Uterus (tissue), 4 donors: ENCODE data around the gene ECE2. TPM values are rescaled to one million over a fixed set of nuclear protein-coding genes. Genes with fewer than 3 reads are reported as not detected.

Experiments
- DNase-seq, 2 donors: peaks; one replicate each; pipeline ENCODE4 v3.0.0-alpha.2; 2019 to 2020
- H3K27ac ChIP-seq, 2 donors: fragments of 200-600 bp; sonication (generic); 1 replicate in 1 of 2; 2 replicates in 1 of 2; pipeline ENCODE4 v1.5.1; 2016 to 2018
- H3K27me3 ChIP-seq, 2 donors: fragments of 200-600 bp; sonication (generic); one replicate each; pipeline ENCODE4 v1.5.1; 2018 to 2019; ENCODE audit warnings: control low read depth in 1 of 2
- H3K36me3 ChIP-seq, 2 donors: fragments of 200-600 bp; sonication (generic); one replicate each; pipeline ENCODE4 v1.5.1; 2019; ENCODE audit warnings: control low read depth in 1 of 2
- H3K4me1 ChIP-seq, 2 donors: fragments of 200-600 bp; sonication (generic); one replicate each; pipeline ENCODE4 v1.5.1; 2018 to 2019; ENCODE audit warnings: control low read depth in 1 of 2
- H3K4me3 ChIP-seq, 2 donors: fragments of 200-600 bp; sonication (generic); 1 replicate in 1 of 2; 2 replicates in 1 of 2; pipeline ENCODE4 v1.5.1; 2018 to 2019; ENCODE audit warnings: mild to moderate bottlenecking in 1 of 2
- H3K9me3 ChIP-seq, 2 donors: fragments of 200-600 bp; sonication (generic); one replicate each; pipeline ENCODE4 v1.5.1; 2019; ENCODE audit warnings: control low read depth in 1 of 2
- CTCF ChIP-seq, 4 experiments: fragments of 200-600 bp in 2 of 4; fragments of 450-650 bp in 2 of 4; sonication (generic) in 2 of 4; IDR thresholded peaks; one replicate each; pipeline ENCODE4 v1.5.1; 2016 to 2019; ENCODE audit warnings: antibody characterized with exemption in 4 of 4, mild to moderate bottlenecking in 2 of 4, moderate library complexity in 1 of 4
- POLR2A ChIP-seq, 2 donors: fragments of 450-650 bp; IDR thresholded peaks; one replicate each; pipeline ENCODE4 v1.6.1; 2016; ENCODE audit warnings: antibody characterized with exemption in 2 of 2, mild to moderate bottlenecking in 1 of 2, moderate library complexity in 1 of 2
- intact Hi-C: fragments of 100-400 bp; cut with DNase I; formaldehyde crosslinking; loops from one replicate; pipeline ENCODE4 v1.15.1; 2023; ENCODE audit warnings: low total_unique reads
- total RNA-seq, 4 donors: library from RNA; depleted of rRNA in 3 of 4; stranded (reverse); fragments of >200 nt in 3 of 4; gene quantifications; one replicate each; pipeline versions ENCODE4 v1.1.0 to v1.2.4, GENCODE V29; 2014 to 2023
- donor health status: DM: yes; HTN: yes; CAD: no.

Gene ECE2
- total RNA-seq, 4 donors from 2014 or later: not detected

DNA sequence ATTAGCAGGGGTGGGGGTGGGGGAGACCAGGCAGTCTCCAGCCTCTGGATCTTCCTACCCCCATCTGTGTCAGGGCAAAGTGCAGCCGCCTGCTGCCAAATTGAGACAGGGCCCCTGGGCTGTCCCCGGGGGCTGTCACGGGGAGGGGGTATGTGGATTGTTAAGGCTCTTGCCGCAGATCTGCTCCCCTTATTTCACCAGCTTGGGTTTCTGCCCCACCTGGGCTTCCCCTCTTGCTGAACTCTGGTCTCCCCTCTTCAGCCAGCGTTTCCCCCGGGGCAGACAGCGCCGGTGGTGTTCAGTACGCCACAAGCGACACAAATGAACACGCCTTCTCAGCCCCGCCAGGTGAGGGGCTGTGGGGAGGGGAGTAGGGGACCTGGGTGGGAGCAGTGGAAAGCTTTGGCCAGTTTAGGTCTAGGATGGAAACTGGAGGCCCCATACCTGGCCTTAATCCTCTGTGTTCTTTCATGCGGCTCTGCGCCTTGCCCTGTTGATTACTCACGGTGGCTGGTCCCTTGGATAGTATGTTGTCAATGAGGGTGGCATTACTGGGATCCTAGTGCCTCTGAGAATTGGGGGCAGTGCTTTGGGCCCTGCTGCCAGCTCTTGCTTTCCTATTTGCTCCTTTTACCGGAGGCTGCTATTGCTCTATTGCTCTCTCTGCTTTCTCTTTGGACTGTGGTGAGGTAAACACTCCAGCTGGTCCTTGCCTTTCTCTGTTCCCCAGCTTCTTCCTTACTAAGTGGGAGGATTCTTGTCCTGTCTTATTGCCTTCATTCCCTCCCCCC lies 40.2 kb downstream of the ECE2 start:
- Histone ChIP-seq H3K4me1 (peaks cover 0 to 21% of the 10 kb centered on the region in 2 donors), H3K9me3 (no peaks in the 10 kb centered on the region), H3K4me3 (peak overlapping the region; percentile 59 to 86), H3K27me3 (no peaks in the 10 kb centered on the region), H3K27ac (peak overlapping the region; percentile 94 to 97), H3K36me3 (no peaks in the 10 kb centered on the region)
- intact Hi-C loops: loop anchor here (10.0 kb wide), 1 partner anchor 131 kb away; the partner anchor contains the start of gene ABCF3
- no peak for DNase-seq
- no peak for TF ChIP-seq POLR2A (IDR thresholded peaks at IDR 0.05)
- no peak for TF ChIP-seq CTCF (IDR thresholded peaks at IDR 0.05)

GRCh38 chr3:184316792-184317191 lies 41.0 kb downstream of the ECE2 start:
- Histone ChIP-seq H3K27me3 (no peaks in the 10 kb centered on the region), H3K9me3 (no peaks in the 10 kb centered on the region), H3K36me3 (no peaks in the 10 kb centered on the region), H3K27ac (peak overlapping the region; percentile 94 to 97), H3K4me1 (peaks cover 0 to 21% of the 10 kb centered on the region in 2 donors), H3K4me3 (no peak overlapping the region)
- TF ChIP-seq CTCF (IDR thresholded peaks at IDR 0.05) (no peak), POLR2A (IDR thresholded peaks at IDR 0.05) (no peak)
- intact Hi-C loops: loop anchor here (10.0 kb wide), 1 partner anchor 132 kb away; the partner anchor contains the start of gene ABCF3
- DNase-seq: no peak

GRCh38 chr3:184317201-184317600 lies 41.4 kb downstream of the ECE2 start:
- DNase-seq: no peak
- H3K9me3 ChIP-seq: no peaks in the 10 kb centered on the region
- H3K27ac ChIP-seq: peak overlapping the region in 1 of 2 donors; percentile 8
- H3K36me3 ChIP-seq: no peaks in the 10 kb centered on the region
- TF ChIP-seq CTCF (IDR thresholded peaks at IDR 0.05) (no peak), POLR2A (IDR thresholded peaks at IDR 0.05) (no peak)
- H3K4me1 ChIP-seq: peaks cover 0 to 21% of the 10 kb centered on the region in 2 donors
- H3K4me3 ChIP-seq: no peak overlapping the region
- intact Hi-C loops: loop anchor here (10.0 kb wide), 1 partner anchor 132 kb away; the partner anchor contains the start of gene ABCF3
- H3K27me3 ChIP-seq: no peaks in the 10 kb centered on the region

GRCh38 chr3:184320104-184320445 lies 44.3 kb downstream of the ECE2 start:
- TF ChIP-seq POLR2A (IDR thresholded peaks at IDR 0.05) (no peak), CTCF (IDR thresholded peaks at IDR 0.05) (no peak)
- Histone ChIP-seq H3K27me3 (no peaks in the 10 kb centered on the region), H3K4me1 (peaks cover 0 to 21% of the 10 kb centered on the region in 2 donors), H3K27ac (peak overlapping the region; percentile 84 to 86), H3K36me3 (no peaks in the 10 kb centered on the region), H3K9me3 (no peaks in the 10 kb centered on the region), H3K4me3 (no peak overlapping the region)
- peak; percentile 97 for DNase-seq
- intact Hi-C loops: no loop called here

DNA sequence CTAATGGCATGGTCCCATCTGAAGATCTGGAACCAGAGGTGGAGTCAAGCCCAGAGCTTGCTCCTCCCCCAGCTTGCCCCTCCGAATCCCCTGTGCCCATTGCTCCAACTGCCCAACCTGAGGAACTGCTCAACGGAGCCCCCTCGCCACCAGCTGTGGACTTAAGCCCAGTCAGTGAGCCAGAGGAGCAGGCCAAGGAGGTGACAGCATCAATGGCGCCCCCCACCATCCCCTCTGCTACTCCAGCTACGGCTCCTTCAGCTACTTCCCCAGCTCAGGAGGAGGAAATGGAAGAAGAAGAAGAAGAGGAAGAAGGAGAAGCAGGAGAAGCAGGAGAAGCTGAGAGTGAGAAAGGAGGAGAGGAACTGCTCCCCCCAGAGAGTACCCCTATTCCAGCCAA lies 45.8 kb downstream of the ECE2 start:
- Histone ChIP-seq H3K27me3 (no peaks in the 10 kb centered on the region), H3K4me3 (no peak overlapping the region), H3K27ac (peak overlapping the region in 1 of 2 donors; percentile 7), H3K9me3 (no peaks in the 10 kb centered on the region), H3K4me1 (peaks cover 0 to 17% of the 10 kb centered on the region in 2 donors), H3K36me3 (no peaks in the 10 kb centered on the region)
- DNase-seq: no peak
- intact Hi-C loops: no loop called here
- TF ChIP-seq CTCF (IDR thresholded peaks at IDR 0.05): no peak
- TF ChIP-seq POLR2A (IDR thresholded peaks at IDR 0.05): no peak
